Measurements from ENCODE around the gene MICB. TPM values are rescaled to one million over a fixed set of nuclear protein-coding genes. Genes with fewer than 3 reads are reported as not detected.

MICB gene
- total RNA-seq, 1 experiment from 2014 or later = 6.4 TPM

DNA sequence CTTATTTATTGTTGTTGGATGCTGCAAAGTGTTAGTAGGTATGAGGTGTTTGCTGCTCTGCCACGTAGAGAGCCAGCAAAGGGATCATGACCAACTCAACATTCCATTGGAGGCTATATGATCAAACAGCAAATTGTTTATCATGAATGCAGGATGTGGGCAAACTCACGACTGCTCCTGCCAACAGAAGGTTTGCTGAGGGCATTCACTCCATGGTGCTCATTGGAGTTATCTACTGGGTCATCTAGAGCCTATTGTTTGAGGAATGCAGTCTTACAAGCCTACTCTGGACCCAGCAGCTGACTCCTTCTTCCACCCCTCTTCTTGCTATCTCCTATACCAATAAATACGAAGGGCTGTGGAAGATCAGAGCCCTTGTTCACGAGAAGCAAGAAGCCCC is 12.1 kb downstream of the MICB start:
- no peak for DNase-seq
- Histone ChIP-seq H3K36me3 (ENCODE audit: control insufficient read depth, insufficient read depth, low read length) (peaks cover 1% of the 10 kb centered on the region; the same call in 1 of the 2 replicates), H3K27me3 (replicated peaks; ENCODE audit: control insufficient read depth, insufficient read depth, low read length) (no peaks in the 10 kb centered on the region), H3K4me3 (ENCODE audit: low read depth, low read length) (no peak overlapping the region), H3K4me1 (no peaks in the 10 kb centered on the region), H3K9me3 (no peaks in the 10 kb centered on the region)
- no peaks in the 10 kb centered on the region for H3K4me1 Mint-ChIP-seq (ENCODE audit: low read depth, unreplicated experiment)
- H3K4me3 Mint-ChIP-seq (ENCODE audit: unreplicated experiment) = no peak overlapping the region
- no peaks in the 10 kb centered on the region for H3K9me3 Mint-ChIP-seq (ENCODE audit: unreplicated experiment)
- BruUV-seq (replicated peaks) = no TSS peak
- CTCF ChIA-PET = no interaction called here
- no peaks in the 10 kb centered on the region for H3K36me3 Mint-ChIP-seq (ENCODE audit: insufficient read depth, unreplicated experiment)
- no peak overlapping the region for H3K27ac Mint-ChIP-seq (ENCODE audit: unreplicated experiment)
- peaks cover 3% of the 10 kb centered on the region for H3K27me3 Mint-ChIP-seq (ENCODE audit: insufficient read depth, unreplicated experiment)
- POLR2A ChIA-PET = no interaction called here
- TF ChIP-seq, protein P1, sequence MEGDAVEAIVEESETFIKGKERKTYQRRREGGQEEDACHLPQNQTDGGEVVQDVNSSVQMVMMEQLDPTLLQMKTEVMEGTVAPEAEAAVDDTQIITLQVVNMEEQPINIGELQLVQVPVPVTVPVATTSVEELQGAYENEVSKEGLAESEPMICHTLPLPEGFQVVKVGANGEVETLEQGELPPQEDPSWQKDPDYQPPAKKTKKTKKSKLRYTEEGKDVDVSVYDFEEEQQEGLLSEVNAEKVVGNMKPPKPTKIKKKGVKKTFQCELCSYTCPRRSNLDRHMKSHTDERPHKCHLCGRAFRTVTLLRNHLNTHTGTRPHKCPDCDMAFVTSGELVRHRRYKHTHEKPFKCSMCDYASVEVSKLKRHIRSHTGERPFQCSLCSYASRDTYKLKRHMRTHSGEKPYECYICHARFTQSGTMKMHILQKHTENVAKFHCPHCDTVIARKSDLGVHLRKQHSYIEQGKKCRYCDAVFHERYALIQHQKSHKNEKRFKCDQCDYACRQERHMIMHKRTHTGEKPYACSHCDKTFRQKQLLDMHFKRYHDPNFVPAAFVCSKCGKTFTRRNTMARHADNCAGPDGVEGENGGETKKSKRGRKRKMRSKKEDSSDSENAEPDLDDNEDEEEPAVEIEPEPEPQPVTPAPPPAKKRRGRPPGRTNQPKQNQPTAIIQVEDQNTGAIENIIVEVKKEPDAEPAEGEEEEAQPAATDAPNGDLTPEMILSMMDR (IDR thresholded peaks at IDR 0.05; ENCODE audit: insufficient read depth in 1 of 2, low read depth in 1 of 2, low read length in 1 of 2, severe bottlenecking in 1 of 2, unreplicated experiment in 1 of 2) = no peak
- intact Hi-C loops (cut with micrococcal nuclease; ENCODE audit: unreplicated experiment) = no loop called here

- Mint-ChIP-seq H3K36me3 (ENCODE audit: insufficient read depth, unreplicated experiment) (no peaks in the 10 kb centered on the region), H3K9me3 (ENCODE audit: unreplicated experiment) (no peaks in the 10 kb centered on the region), H3K4me1 (ENCODE audit: low read depth, unreplicated experiment) (no peaks in the 10 kb centered on the region), H3K27ac (ENCODE audit: unreplicated experiment) (no peak overlapping the region), H3K4me3 (ENCODE audit: unreplicated experiment) (no peak overlapping the region), H3K27me3 (ENCODE audit: insufficient read depth, unreplicated experiment) (peaks cover 7% of the 10 kb centered on the region)
- POLR2A ChIA-PET = no interaction called here
- no TSS peak for BruUV-seq (replicated peaks)
- no peaks in the 10 kb centered on the region for H3K27me3 ChIP-seq (replicated peaks; ENCODE audit: control insufficient read depth, insufficient read depth, low read length)
- no peaks in the 10 kb centered on the region for H3K4me1 ChIP-seq
- H3K4me3 ChIP-seq (ENCODE audit: low read depth, low read length) = no peak overlapping the region
- H3K9me3 ChIP-seq = no peaks in the 10 kb centered on the region
- TF ChIP-seq, protein P1 (IDR thresholded peaks at IDR 0.05; ENCODE audit: insufficient read depth in 1 of 2, low read depth in 1 of 2, low read length in 1 of 2, severe bottlenecking in 1 of 2, unreplicated experiment in 1 of 2) = no peak
- intact Hi-C loops (cut with micrococcal nuclease; ENCODE audit: unreplicated experiment) = no loop called here
- CTCF ChIA-PET = no interaction called here
- DNase-seq = no peak
- peaks cover 1% of the 10 kb centered on the region; the same call in 1 of the 2 replicates for H3K36me3 ChIP-seq (ENCODE audit: control insufficient read depth, insufficient read depth, low read length)
Observed at GRCh38 chr6:31513456-31514165, 15.7 kb downstream of the MICB start.

- no peak for DNase-seq
- intact Hi-C loops (cut with micrococcal nuclease; ENCODE audit: unreplicated experiment) = no loop called here
- BruUV-seq (replicated peaks) = no TSS peak
- TF ChIP-seq, protein P1 (IDR thresholded peaks at IDR 0.05; ENCODE audit: insufficient read depth in 1 of 2, low read depth in 1 of 2, low read length in 1 of 2, severe bottlenecking in 1 of 2, unreplicated experiment in 1 of 2) = no peak
- Histone ChIP-seq H3K4me3 (ENCODE audit: low read depth, low read length) (no peak overlapping the region), H3K27me3 (replicated peaks; ENCODE audit: control insufficient read depth, insufficient read depth, low read length) (no peaks in the 10 kb centered on the region), H3K9me3 (no peaks in the 10 kb centered on the region), H3K4me1 (no peaks in the 10 kb centered on the region), H3K36me3 (ENCODE audit: control insufficient read depth, insufficient read depth, low read length) (no peaks in the 10 kb centered on the region)
- Mint-ChIP-seq H3K4me1 (ENCODE audit: low read depth, unreplicated experiment) (no peaks in the 10 kb centered on the region), H3K27ac (ENCODE audit: unreplicated experiment) (no peak overlapping the region), H3K9me3 (ENCODE audit: unreplicated experiment) (no peaks in the 10 kb centered on the region), H3K36me3 (ENCODE audit: insufficient read depth, unreplicated experiment) (no peaks in the 10 kb centered on the region), H3K4me3 (ENCODE audit: unreplicated experiment) (no peak overlapping the region), H3K27me3 (ENCODE audit: insufficient read depth, unreplicated experiment) (peaks cover 4% of the 10 kb centered on the region)
- POLR2A ChIA-PET = no interaction called here
- CTCF ChIA-PET = no interaction called here
Observed at GRCh38 chr6:31521835-31522234, 23.9 kb downstream of the MICB start.
